Chondrocyte (in vitro differentiated cells): Measurements from ENCODE around the gene HINT3. TPM values are rescaled to one million over a fixed set of nuclear protein-coding genes. Genes with fewer than 3 reads are reported as not detected.

ENCODE experiments used
- DNase-seq: peaks from one replicate; pipeline ENCODE4 v3.0.0; 2021; ENCODE audit warnings: mixed read lengths, low spot score
- H3K27ac Mint-ChIP-seq: one replicate; pipeline ENCODE4 v1.8.0; 2021; ENCODE audit warnings: mild to moderate bottlenecking, moderate library complexity, mixed read lengths; ENCODE audit not compliant: unreplicated experiment
- H3K27me3 Mint-ChIP-seq: 2 replicates; pipeline ENCODE4 v1.8.0; 2021; ENCODE audit warnings: low read depth, mixed read lengths
- H3K36me3 Mint-ChIP-seq: 2 replicates; pipeline ENCODE4 v1.8.0; 2021; ENCODE audit warnings: low read depth, mixed read lengths
- H3K4me1 Mint-ChIP-seq: 2 replicates; pipeline ENCODE4 v1.8.0; 2021; ENCODE audit warnings: low read depth, mild to moderate bottlenecking, mixed read lengths
- H3K4me3 Mint-ChIP-seq: one replicate; pipeline ENCODE4 v1.8.0; 2021; ENCODE audit warnings: mild to moderate bottlenecking, moderate library complexity, mixed read lengths; ENCODE audit not compliant: unreplicated experiment
- H3K9me3 Mint-ChIP-seq: 2 replicates; pipeline ENCODE4 v1.8.0; 2021; ENCODE audit warnings: low read depth, mixed read lengths
- total RNA-seq: library from RNA; stranded (reverse); gene quantifications from 3 replicates; pipeline ENCODE4 v1.2.1, GENCODE V29; 2021
- TF ChIP-seq, protein P1 (sequence below): fragments of 200-600 bp; sonication (generic); IDR thresholded peaks from 2 replicates; pipeline ENCODE4 v1.5.0; 2021; ENCODE audit warnings: antibody characterized with exemption, mild to moderate bottlenecking, moderate library complexity

The HINT3 gene
- total RNA-seq, 1 donor from 2014 or later = 19.7 TPM

DNA sequence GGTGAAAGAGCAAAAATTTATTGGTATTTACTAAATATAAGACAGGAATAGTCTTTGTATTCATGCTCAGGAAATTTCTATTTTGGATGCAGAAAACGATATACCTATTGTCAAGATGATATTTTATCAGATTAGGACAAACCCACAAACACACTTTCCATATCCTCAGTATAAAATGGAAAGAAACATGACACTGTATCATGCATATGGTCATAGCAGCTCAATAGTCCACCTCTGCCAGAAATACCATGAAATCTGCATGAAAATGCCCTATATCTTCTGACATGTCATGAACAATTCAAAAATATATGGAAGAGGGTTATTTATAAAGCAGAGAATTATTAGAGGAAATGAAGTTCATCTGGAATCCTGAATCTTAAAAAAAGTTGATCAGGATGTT, 11.7 kb upstream of the HINT3 start:
- no peak for DNase-seq
- Mint-ChIP-seq H3K4me1 (peaks cover 86% of the 10 kb centered on the region), H3K9me3 (no peaks in the 10 kb centered on the region), H3K36me3 (no peaks in the 10 kb centered on the region), H3K27me3 (no peaks in the 10 kb centered on the region), H3K27ac (peak overlapping the region; percentile 97), H3K4me3 (no peak overlapping the region)
- TF ChIP-seq, protein P1, sequence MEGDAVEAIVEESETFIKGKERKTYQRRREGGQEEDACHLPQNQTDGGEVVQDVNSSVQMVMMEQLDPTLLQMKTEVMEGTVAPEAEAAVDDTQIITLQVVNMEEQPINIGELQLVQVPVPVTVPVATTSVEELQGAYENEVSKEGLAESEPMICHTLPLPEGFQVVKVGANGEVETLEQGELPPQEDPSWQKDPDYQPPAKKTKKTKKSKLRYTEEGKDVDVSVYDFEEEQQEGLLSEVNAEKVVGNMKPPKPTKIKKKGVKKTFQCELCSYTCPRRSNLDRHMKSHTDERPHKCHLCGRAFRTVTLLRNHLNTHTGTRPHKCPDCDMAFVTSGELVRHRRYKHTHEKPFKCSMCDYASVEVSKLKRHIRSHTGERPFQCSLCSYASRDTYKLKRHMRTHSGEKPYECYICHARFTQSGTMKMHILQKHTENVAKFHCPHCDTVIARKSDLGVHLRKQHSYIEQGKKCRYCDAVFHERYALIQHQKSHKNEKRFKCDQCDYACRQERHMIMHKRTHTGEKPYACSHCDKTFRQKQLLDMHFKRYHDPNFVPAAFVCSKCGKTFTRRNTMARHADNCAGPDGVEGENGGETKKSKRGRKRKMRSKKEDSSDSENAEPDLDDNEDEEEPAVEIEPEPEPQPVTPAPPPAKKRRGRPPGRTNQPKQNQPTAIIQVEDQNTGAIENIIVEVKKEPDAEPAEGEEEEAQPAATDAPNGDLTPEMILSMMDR = no peak

DNA sequence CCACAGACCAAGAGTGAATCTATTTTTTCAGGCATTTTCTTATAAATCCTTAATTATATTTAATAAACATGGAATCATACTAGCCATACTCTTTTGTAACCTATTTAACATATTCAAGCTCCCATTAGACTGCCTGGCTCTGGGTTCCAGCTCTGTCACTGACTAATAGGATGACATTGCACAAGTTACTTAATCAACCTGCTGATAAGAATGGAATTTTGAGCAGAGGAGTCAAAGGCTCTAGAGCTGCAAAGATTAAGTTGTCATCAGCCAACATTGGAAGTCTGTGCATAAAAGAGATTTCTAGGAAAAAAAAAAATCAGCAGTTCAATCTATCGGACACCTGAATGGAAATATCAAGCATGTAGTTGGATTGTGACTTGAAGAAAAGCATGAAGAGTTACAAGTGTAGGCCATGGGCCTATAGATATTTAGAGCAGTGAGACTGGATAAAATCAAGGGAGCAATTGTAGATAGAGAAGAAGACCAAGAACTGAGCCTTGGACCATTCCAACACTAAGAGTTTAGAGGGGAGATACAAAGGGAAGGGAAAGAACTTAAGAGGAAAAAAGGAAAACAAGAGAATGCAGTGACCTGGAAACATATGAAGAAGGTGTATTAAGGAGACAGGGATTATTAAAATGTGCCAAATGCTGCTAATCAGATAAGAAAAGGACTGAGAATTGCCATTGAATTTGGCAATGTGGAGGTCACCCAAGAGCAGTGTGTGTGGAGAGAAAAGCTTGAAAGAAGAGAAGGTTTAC, 11.0 kb upstream of the HINT3 start:
- H3K27me3 Mint-ChIP-seq = no peaks in the 10 kb centered on the region
- TF ChIP-seq, protein P1 = no peak
- H3K4me3 Mint-ChIP-seq = peak overlapping the region; percentile 10
- no peak for DNase-seq
- H3K36me3 Mint-ChIP-seq = no peaks in the 10 kb centered on the region
- H3K4me1 Mint-ChIP-seq = peaks cover 79% of the 10 kb centered on the region
- H3K9me3 Mint-ChIP-seq = no peaks in the 10 kb centered on the region
- peak overlapping the region; percentile 97 for H3K27ac Mint-ChIP-seq

DNA sequence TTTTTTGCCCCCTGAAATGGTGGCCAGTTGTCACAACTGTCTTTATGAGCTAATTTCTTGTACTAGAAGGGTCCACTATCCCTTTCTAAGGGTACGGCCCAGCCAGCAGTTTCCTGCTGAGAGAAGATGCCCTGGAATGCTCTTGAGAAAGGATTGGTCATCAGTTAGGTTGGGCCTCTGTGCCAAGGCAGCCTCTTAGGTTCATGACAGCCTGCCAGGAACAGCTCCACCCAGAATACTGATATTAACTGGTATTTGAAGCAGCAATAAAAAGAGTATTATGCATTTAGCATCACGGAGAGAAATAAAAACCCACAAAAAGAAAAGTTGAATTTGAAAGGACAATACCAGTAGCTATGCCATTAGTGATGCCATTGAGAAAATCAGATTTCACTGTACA, 9.0 kb upstream of the HINT3 start:
- H3K9me3 Mint-ChIP-seq = no peaks in the 10 kb centered on the region
- peak overlapping the region; percentile 97 for H3K27ac Mint-ChIP-seq
- H3K36me3 Mint-ChIP-seq = no peaks in the 10 kb centered on the region
- no peak for DNase-seq
- no peak overlapping the region for H3K4me3 Mint-ChIP-seq
- no peaks in the 10 kb centered on the region for H3K27me3 Mint-ChIP-seq
- H3K4me1 Mint-ChIP-seq = peaks cover 59% of the 10 kb centered on the region
- TF ChIP-seq, protein P1 = no peak

DNA sequence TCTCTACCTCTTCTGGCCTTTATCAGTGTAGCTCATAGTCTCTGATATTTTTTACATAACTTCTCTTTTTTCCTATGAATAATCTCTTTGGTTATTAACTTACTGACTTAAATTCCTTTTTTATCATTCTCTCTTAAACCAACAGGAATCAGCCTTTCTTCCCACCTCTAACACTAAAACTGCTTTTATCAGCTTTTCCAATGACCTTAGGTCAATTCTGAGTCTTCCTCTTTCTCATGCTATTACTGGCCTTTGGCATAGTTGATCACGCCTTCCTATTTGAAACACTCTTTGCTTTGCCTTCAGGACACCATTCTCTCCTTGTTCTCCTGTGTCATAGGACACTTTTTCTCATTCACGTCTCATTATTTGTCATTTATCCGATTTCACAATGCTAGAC, 8.1 kb upstream of the HINT3 start:
- no peak overlapping the region for H3K4me3 Mint-ChIP-seq
- TF ChIP-seq, protein P1 = no peak

DNA sequence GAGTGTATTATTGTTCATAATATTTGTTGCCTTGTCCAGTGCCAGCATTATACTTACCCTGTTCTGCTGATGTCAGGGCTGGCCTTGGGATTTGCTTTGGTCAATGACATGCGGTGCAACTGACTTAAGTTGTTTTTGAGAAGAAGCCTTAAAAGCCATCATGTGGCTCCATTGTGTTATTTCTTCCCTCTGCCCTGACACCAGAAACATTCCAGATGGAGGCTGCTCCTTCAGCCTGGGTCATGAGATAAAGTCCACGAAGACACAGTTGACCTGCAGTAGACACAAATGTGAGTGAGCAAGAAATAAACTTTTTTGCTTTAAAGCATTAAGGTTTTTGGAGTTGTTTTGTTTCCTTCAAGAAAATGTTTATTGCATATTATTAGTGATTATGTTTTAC, 7.5 kb upstream of the HINT3 start:
- no peaks in the 10 kb centered on the region for H3K9me3 Mint-ChIP-seq
- TF ChIP-seq, protein P1 = no peak
- H3K4me1 Mint-ChIP-seq = peaks cover 49% of the 10 kb centered on the region

More for the DNA sequence above, 8.1 kb upstream of the HINT3 start:
- Mint-ChIP-seq H3K27me3 (no peaks in the 10 kb centered on the region), H3K9me3 (no peaks in the 10 kb centered on the region), H3K4me1 (peaks cover 55% of the 10 kb centered on the region), H3K27ac (peak overlapping the region; percentile 4), H3K36me3 (no peaks in the 10 kb centered on the region)
- no peak for DNase-seq

More for the DNA sequence above, 7.5 kb upstream of the HINT3 start:
- H3K27me3 Mint-ChIP-seq = no peaks in the 10 kb centered on the region
- H3K4me3 Mint-ChIP-seq = no peak overlapping the region
- no peak overlapping the region for H3K27ac Mint-ChIP-seq
- no peaks in the 10 kb centered on the region for H3K36me3 Mint-ChIP-seq
- DNase-seq = no peak
